ENCODE results near the gene DTL.

Gene DTL

GRCh38 chr1:212124690-212125582 lies 89.4 kb downstream of the DTL start:
- TF ChIP-seq CTCF (conservative IDR thresholded peaks at IDR 0.05; ENCODE audit: low read depth, low read length): no peak
- no peak overlapping the region for H3K4me3 ChIP-seq (ENCODE audit: low read length)
- DNase-seq (ENCODE audit: low read depth): no peak

GRCh38 chr1:212125654-212126053 lies 90.1 kb downstream of the DTL start:
- DNase-seq (ENCODE audit: low read depth): no peak
- TF ChIP-seq CTCF (conservative IDR thresholded peaks at IDR 0.05; ENCODE audit: low read depth, low read length): no peak
- H3K4me3 ChIP-seq (ENCODE audit: low read length): no peak overlapping the region

GRCh38 chr1:212127221-212127620 lies 91.7 kb downstream of the DTL start:
- H3K4me3 ChIP-seq (ENCODE audit: low read length): no peak overlapping the region
- no peak for TF ChIP-seq CTCF (conservative IDR thresholded peaks at IDR 0.05; ENCODE audit: low read depth, low read length)
- DNase-seq (ENCODE audit: low read depth): no peak

GRCh38 chr1:212129781-212130180 lies 94.2 kb downstream of the DTL start:
- TF ChIP-seq CTCF (conservative IDR thresholded peaks at IDR 0.05; ENCODE audit: low read depth, low read length): no peak
- DNase-seq (ENCODE audit: low read depth): no peak
- H3K4me3 ChIP-seq (ENCODE audit: low read length): no peak overlapping the region

- H3K4me3 ChIP-seq (ENCODE audit: low read length): no peak overlapping the region
- no peak for DNase-seq (ENCODE audit: low read depth)
- TF ChIP-seq CTCF (conservative IDR thresholded peaks at IDR 0.05; ENCODE audit: low read depth, low read length): no peak
Measured at GRCh38 chr1:212132025-212132424, 96.5 kb downstream of the DTL start.

GRCh38 chr1:212133319-212133718 lies 97.8 kb downstream of the DTL start:
- H3K4me3 ChIP-seq (ENCODE audit: low read length): no peak overlapping the region
- no peak for TF ChIP-seq CTCF (conservative IDR thresholded peaks at IDR 0.05; ENCODE audit: low read depth, low read length)
- DNase-seq (ENCODE audit: low read depth): no peak

- DNase-seq (ENCODE audit: low read depth): no peak
Measured at GRCh38 chr1:212135166-212135565, 99.6 kb downstream of the DTL start.

More at GRCh38 chr1:212135166-212135565, 99.6 kb downstream of the DTL start:
- no peak overlapping the region for H3K4me3 ChIP-seq (ENCODE audit: low read length)
- no peak for TF ChIP-seq CTCF (conservative IDR thresholded peaks at IDR 0.05; ENCODE audit: low read depth, low read length)

Data from retinal pigment epithelial cell (primary cell).